ENCODE measurements around the gene FAM114A1.

DNA sequence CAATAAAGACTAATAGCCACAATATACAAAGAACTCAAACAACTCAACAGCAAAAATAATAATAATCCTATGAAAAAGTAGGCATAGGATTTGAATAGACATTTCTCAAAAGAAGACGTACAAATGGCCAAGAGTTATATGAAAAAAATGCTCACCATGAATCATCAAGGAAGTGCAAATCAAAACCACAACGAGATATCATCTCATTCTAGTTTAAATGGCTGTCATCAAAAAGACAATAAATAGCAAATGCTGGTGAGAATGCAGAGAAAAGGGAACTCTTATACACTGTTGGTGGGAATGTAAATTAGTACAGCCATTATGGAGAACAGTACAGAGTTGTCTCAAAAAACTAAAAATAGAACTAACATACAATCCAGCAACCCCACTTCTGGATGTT is 29.8 kb upstream of the FAM114A1 start:
- TF ChIP-seq, protein P1, sequence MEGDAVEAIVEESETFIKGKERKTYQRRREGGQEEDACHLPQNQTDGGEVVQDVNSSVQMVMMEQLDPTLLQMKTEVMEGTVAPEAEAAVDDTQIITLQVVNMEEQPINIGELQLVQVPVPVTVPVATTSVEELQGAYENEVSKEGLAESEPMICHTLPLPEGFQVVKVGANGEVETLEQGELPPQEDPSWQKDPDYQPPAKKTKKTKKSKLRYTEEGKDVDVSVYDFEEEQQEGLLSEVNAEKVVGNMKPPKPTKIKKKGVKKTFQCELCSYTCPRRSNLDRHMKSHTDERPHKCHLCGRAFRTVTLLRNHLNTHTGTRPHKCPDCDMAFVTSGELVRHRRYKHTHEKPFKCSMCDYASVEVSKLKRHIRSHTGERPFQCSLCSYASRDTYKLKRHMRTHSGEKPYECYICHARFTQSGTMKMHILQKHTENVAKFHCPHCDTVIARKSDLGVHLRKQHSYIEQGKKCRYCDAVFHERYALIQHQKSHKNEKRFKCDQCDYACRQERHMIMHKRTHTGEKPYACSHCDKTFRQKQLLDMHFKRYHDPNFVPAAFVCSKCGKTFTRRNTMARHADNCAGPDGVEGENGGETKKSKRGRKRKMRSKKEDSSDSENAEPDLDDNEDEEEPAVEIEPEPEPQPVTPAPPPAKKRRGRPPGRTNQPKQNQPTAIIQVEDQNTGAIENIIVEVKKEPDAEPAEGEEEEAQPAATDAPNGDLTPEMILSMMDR (IDR thresholded peaks at IDR 0.05), result no peak
- TF ChIP-seq POLR2A (IDR thresholded peaks at IDR 0.05), result no peak
- TF ChIP-seq POLR2AphosphoS5 (IDR thresholded peaks at IDR 0.05; ENCODE audit: insufficient read depth in 1 of 2, low read depth in 1 of 2), result no peak
